CD14-positive monocyte (primary cell): Measurements from ENCODE around the gene AKR7A3. TPM values are rescaled to one million over a fixed set of nuclear protein-coding genes. Genes with fewer than 3 reads are reported as not detected.
A peak's percentile ranks its signal among the peaks of the same experiment; 100 is the strongest.

Experiments
- DNase-seq, 3 donors: peaks; one replicate each; pipeline ENCODE4 v3.0.0-alpha.2; 2011 to 2022
- H2AFZ ChIP-seq: 2 replicates; pipeline ENCODE4 v1.6.0; 2012; ENCODE audit warnings: mild to moderate bottlenecking, low read depth, low read length, inconsistent platforms; ENCODE audit not compliant: insufficient read depth, poor library complexity, severe bottlenecking
- H3K27ac ChIP-seq, 2 donors: 1 replicate in 1 of 2; 2 replicates in 1 of 2; pipeline ENCODE4 v1.5.1; 2012 to 2013; ENCODE audit warnings: low read length in 2 of 2, control low read depth in 1 of 2, inconsistent platforms in 1 of 2, low read depth in 1 of 2, mild to moderate bottlenecking in 1 of 2
- H3K27me3 ChIP-seq, 2 donors: one replicate each; pipeline versions ENCODE4 v1.6.0 to v1.6.1; 2011 to 2013; ENCODE audit warnings: low read length in 2 of 2; ENCODE audit not compliant: control insufficient read depth in 2 of 2, insufficient read depth in 2 of 2
- H3K36me3 ChIP-seq, 2 donors: replicated peaks in 1 of 2; 1 replicate in 1 of 2; 2 replicates in 1 of 2; pipeline versions ENCODE4 v1.5.1 to v1.6.1; 2012 to 2013; ENCODE audit warnings: low read length in 2 of 2, control low read depth in 1 of 2, inconsistent platforms in 1 of 2, mild to moderate bottlenecking in 1 of 2; ENCODE audit not compliant: insufficient read depth in 2 of 2, control insufficient read depth in 1 of 2
- H3K4me1 ChIP-seq, 2 donors: 1 replicate in 1 of 2; 2 replicates in 1 of 2; pipeline versions ENCODE4 v1.5.1 to v1.6.1; 2012 to 2013; ENCODE audit warnings: low read length in 2 of 2, control low read depth in 1 of 2, inconsistent platforms in 1 of 2, mild to moderate bottlenecking in 1 of 2, moderate library complexity in 1 of 2; ENCODE audit not compliant: insufficient read depth in 2 of 2, control insufficient read depth in 1 of 2
- H3K4me2 ChIP-seq: replicated peaks from 2 replicates; pipeline ENCODE3; 2012; ENCODE audit warnings: low read length, moderate library complexity, mild to moderate bottlenecking; ENCODE audit not compliant: poor library complexity, severe bottlenecking; ENCODE audit errors: extremely low read depth
- H3K4me3 ChIP-seq, 3 experiments: fragments of 200-600 bp in 1 of 3; sonication (generic) in 1 of 3; replicated peaks in 1 of 3; 1 replicate in 2 of 3; 2 replicates in 1 of 3; pipeline ENCODE4 v1.5.1; 2011 to 2013; ENCODE audit warnings: low read length in 3 of 3, mild to moderate bottlenecking in 3 of 3, control low read depth in 2 of 3, low read depth in 2 of 3, inconsistent platforms in 1 of 3, moderate library complexity in 1 of 3
- H3K79me2 ChIP-seq: 2 replicates; pipeline ENCODE4 v1.6.0; 2012; ENCODE audit warnings: mild to moderate bottlenecking, control low read depth, inconsistent platforms, low read length, moderate library complexity; ENCODE audit not compliant: insufficient read depth
- H3K9ac ChIP-seq: 2 replicates; pipeline ENCODE4 v1.6.0; 2017; ENCODE audit warnings: low read length, mild to moderate bottlenecking; ENCODE audit not compliant: insufficient read depth, poor library complexity, severe bottlenecking
- H3K9me3 ChIP-seq, 2 donors: replicated peaks in 1 of 2; 1 replicate in 1 of 2; 2 replicates in 1 of 2; pipeline versions ENCODE4 v1.5.1 to v1.6.1; 2012 to 2013; ENCODE audit warnings: low read length in 2 of 2, control low read depth in 1 of 2; ENCODE audit not compliant: control insufficient read depth in 1 of 2, insufficient read depth in 1 of 2
- H4K20me1 ChIP-seq: 2 replicates; pipeline ENCODE4 v1.6.0; 2012; ENCODE audit warnings: mild to moderate bottlenecking, low read length, control low read depth, moderate library complexity; ENCODE audit not compliant: insufficient read depth
- H3K27ac Mint-ChIP-seq, 7 donors: one replicate each; pipeline ENCODE4 v1.8.0; 2020; ENCODE audit warnings: mild to moderate bottlenecking in 7 of 7, mixed read lengths in 7 of 7, moderate library complexity in 6 of 7, inconsistent platforms in 2 of 7
- H3K27me3 Mint-ChIP-seq, 3 donors: one replicate each; pipeline ENCODE4 v1.8.0; 2021 to 2022; ENCODE audit warnings: low read depth in 3 of 3, mild to moderate bottlenecking in 3 of 3, mixed read lengths in 3 of 3, moderate library complexity in 3 of 3, inconsistent platforms in 1 of 3
- H3K36me3 Mint-ChIP-seq, 2 donors: one replicate each; pipeline ENCODE4 v1.8.0; 2020; ENCODE audit warnings: mixed read lengths in 2 of 2, inconsistent platforms in 1 of 2, mild to moderate bottlenecking in 1 of 2
- H3K4me1 Mint-ChIP-seq: one replicate; pipeline ENCODE4 v1.8.0; 2020; ENCODE audit warnings: mild to moderate bottlenecking, mixed read lengths
- H3K4me3 Mint-ChIP-seq, 2 donors: one replicate each; pipeline ENCODE4 v1.8.0; 2020; ENCODE audit warnings: mild to moderate bottlenecking in 2 of 2, mixed read lengths in 2 of 2, moderate library complexity in 1 of 2
- H3K9me3 Mint-ChIP-seq, 7 donors: one replicate each; pipeline ENCODE4 v1.8.0; 2020 to 2022; ENCODE audit warnings: mixed read lengths in 7 of 7, mild to moderate bottlenecking in 6 of 7, moderate library complexity in 6 of 7, inconsistent platforms in 2 of 7
- WGBS: methylation state at CpG from one replicate; pipeline ENCODE4 v1.1.5; 2013; ENCODE audit warnings: missing lambda C conversion rate; ENCODE audit not compliant: insufficient coverage; 5-methylcytosine and 5-hydroxymethylcytosine counted together
- intact Hi-C, 2 donors: fragments of 100-400 bp; cut with micrococcal nuclease; formaldehyde crosslinking; loops; one replicate each; pipeline versions ENCODE4 v1.15.0 to v1.15.1; 2023
- polyA plus RNA-seq, 3 donors: library from polyadenylated mRNA; depleted of rRNA in 1 of 3; unstranded in 2 of 3; stranded (reverse) in 1 of 3; fragments of 300-500 nt in 2 of 3; fragments of >200 nt in 1 of 3; fragmentation: Illumina TruSeq in 2 of 3; gene quantifications; 1 replicate in 2 of 3; 2 replicates in 1 of 3; pipeline ENCODE4 v1.2.3, GENCODE V29; 2012 to 2021
- TF ChIP-seq, protein P1 (sequence below): fragments of 200-600 bp; IDR thresholded peaks from one replicate; pipeline ENCODE4 v1.8.0; 2022; ENCODE audit warnings: antibody characterized with exemption, mild to moderate bottlenecking

The AKR7A3 gene
- polyA plus RNA-seq, 3 donors = 0.15 to 0.56 TPM; not detected in 1

DNA sequence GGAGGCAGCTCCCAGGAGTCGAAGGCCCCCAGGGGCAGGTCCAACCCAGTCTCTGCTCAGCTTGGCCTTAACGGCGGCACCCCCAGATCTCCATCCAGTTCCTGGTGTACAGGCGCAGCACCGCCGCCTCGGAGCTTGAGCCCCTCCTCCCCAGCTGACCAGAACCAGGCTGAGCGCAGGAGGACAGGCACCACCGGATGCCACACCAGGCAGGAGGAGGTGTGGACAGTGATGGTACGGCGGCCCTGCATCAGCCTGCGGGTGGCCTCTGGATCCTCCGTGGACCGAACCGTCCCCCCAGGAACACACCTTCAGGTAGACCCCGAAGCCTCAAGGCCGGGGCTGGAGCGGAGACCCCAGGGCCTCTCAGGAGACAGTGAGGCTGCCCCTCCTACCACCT, 39.9 kb upstream of the AKR7A3 start:
- Histone ChIP-seq H3K79me2 (peaks cover 3% of the 10 kb centered on the region), H3K27me3 (no peaks in the 10 kb centered on the region), H3K9ac (no peak overlapping the region), H4K20me1 (peaks cover under 1% of the 10 kb centered on the region), H3K36me3 (peaks cover 59 to 84% of the 10 kb centered on the region in 2 donors), H3K4me1 (peaks cover 0 to 7% of the 10 kb centered on the region in 2 donors), H3K9me3 (no peaks in the 10 kb centered on the region), H3K4me3 (no peak overlapping the region), H3K27ac (no peak overlapping the region), H3K4me2 (no peak overlapping the region), H2AFZ (no peak overlapping the region)
- no peaks in the 10 kb centered on the region for H3K9me3 Mint-ChIP-seq
- peaks cover 0 to 1% (median 0%) of the 10 kb centered on the region in 3 donors for H3K27me3 Mint-ChIP-seq
- TF ChIP-seq, protein P1, sequence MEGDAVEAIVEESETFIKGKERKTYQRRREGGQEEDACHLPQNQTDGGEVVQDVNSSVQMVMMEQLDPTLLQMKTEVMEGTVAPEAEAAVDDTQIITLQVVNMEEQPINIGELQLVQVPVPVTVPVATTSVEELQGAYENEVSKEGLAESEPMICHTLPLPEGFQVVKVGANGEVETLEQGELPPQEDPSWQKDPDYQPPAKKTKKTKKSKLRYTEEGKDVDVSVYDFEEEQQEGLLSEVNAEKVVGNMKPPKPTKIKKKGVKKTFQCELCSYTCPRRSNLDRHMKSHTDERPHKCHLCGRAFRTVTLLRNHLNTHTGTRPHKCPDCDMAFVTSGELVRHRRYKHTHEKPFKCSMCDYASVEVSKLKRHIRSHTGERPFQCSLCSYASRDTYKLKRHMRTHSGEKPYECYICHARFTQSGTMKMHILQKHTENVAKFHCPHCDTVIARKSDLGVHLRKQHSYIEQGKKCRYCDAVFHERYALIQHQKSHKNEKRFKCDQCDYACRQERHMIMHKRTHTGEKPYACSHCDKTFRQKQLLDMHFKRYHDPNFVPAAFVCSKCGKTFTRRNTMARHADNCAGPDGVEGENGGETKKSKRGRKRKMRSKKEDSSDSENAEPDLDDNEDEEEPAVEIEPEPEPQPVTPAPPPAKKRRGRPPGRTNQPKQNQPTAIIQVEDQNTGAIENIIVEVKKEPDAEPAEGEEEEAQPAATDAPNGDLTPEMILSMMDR = no peak
- intact Hi-C loops = no loop called here
- H3K4me3 Mint-ChIP-seq = no peak overlapping the region
- over 99% methylated on average over 10 of the region's 18 CpGs for WGBS
- H3K36me3 Mint-ChIP-seq = peaks cover 44 to 76% of the 10 kb centered on the region in 2 donors
- no peaks in the 10 kb centered on the region for H3K4me1 Mint-ChIP-seq
- DNase-seq = no peak
- no peak overlapping the region for H3K27ac Mint-ChIP-seq

DNA sequence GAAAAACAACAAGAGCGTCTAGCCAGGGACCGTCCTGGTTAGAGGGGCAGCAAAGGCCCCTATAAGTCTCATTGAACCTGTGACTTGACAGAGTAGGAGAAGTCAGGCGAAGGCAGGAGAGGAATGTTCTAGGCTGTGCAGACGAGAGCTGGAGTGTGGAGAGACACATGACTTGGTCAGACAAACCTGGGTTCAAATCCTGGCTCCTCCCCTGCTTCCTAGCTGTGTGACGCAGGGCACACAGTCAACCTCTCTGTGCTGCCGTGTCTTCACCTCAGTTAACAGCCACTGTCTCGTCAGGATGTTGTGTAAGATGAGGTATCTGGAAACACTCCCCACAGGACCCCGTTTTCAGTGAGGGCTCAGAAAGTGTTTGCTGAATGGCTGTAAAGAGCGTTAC, 39.2 kb upstream of the AKR7A3 start:
- peaks cover 3% of the 10 kb centered on the region for H3K4me1 Mint-ChIP-seq
- H3K4me3 Mint-ChIP-seq = no peak overlapping the region
- Histone ChIP-seq H3K9me3 (no peaks in the 10 kb centered on the region), H3K9ac (no peak overlapping the region), H3K4me2 (no peak overlapping the region), H2AFZ (no peak overlapping the region), H3K36me3 (peaks cover 60 to 86% of the 10 kb centered on the region in 2 donors), H4K20me1 (no peaks in the 10 kb centered on the region), H3K4me3 (no peak overlapping the region), H3K27me3 (no peaks in the 10 kb centered on the region), H3K27ac (no peak overlapping the region), H3K79me2 (peaks cover 10% of the 10 kb centered on the region), H3K4me1 (peaks cover 4 to 10% of the 10 kb centered on the region in 2 donors)
- no peaks in the 10 kb centered on the region for H3K9me3 Mint-ChIP-seq
- DNase-seq = no peak
- H3K27ac Mint-ChIP-seq = peak overlapping the region in 2 of 7 donors; percentile 41 to 64
- TF ChIP-seq, protein P1 = no peak
- 78% methylated on average over 3 of the region's 9 CpGs for WGBS
- peaks cover 0 to 1% (median 0%) of the 10 kb centered on the region in 3 donors for H3K27me3 Mint-ChIP-seq
- peaks cover 50 to 82% of the 10 kb centered on the region in 2 donors for H3K36me3 Mint-ChIP-seq
- intact Hi-C loops = no loop called here
